Astrocyte (in vitro differentiated cells and primary cell): ENCODE measurements around the gene CLBA1.

ENCODE experiments used
- EZH2 ChIP-seq: IDR thresholded peaks from 2 replicates; pipeline ENCODE4 v1.6.1; 2012; ENCODE audit warnings: mild to moderate bottlenecking, low read length, inconsistent platforms; ENCODE audit not compliant: insufficient read depth
- TF ChIP-seq, protein P1 (sequence below): IDR thresholded peaks from 2 replicates; pipeline ENCODE4 v1.5.1; 2011; ENCODE audit warnings: low read depth, mild to moderate bottlenecking, inconsistent platforms, low read length, moderate library complexity; ENCODE audit not compliant: insufficient read depth

DNA sequence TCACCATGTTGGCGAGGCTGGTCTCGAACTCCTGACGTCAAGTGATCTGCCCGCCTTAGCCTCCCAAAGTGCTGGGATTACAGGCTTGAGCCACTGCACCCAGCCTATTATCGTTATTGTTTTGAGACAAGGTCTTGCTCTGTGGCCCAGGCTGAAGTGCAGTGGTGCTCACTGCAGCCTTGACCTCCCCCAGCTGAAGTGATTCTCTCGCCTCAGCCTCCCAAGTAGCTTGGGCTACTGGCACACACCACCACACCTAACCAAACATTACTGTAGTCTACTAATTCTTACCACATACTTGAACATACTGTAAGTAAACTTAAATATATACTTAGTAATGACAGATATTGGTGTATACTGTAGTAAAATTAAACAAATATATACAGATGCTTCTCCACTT, 39.8 kb downstream of the CLBA1 start:
- TF ChIP-seq, protein P1, sequence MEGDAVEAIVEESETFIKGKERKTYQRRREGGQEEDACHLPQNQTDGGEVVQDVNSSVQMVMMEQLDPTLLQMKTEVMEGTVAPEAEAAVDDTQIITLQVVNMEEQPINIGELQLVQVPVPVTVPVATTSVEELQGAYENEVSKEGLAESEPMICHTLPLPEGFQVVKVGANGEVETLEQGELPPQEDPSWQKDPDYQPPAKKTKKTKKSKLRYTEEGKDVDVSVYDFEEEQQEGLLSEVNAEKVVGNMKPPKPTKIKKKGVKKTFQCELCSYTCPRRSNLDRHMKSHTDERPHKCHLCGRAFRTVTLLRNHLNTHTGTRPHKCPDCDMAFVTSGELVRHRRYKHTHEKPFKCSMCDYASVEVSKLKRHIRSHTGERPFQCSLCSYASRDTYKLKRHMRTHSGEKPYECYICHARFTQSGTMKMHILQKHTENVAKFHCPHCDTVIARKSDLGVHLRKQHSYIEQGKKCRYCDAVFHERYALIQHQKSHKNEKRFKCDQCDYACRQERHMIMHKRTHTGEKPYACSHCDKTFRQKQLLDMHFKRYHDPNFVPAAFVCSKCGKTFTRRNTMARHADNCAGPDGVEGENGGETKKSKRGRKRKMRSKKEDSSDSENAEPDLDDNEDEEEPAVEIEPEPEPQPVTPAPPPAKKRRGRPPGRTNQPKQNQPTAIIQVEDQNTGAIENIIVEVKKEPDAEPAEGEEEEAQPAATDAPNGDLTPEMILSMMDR: no peak
- no peak for TF ChIP-seq EZH2
